Activated effector memory CD4-positive, alpha-beta T cell treated with anti-CD3 and anti-CD28 coated beads, Interleukin-2, amount 50 U/mL, for 16 hours (primary cell): ENCODE data around the gene SYVN1.

Experiments
- DNase-seq: peaks from one replicate; pipeline ENCODE4 v3.0.0-alpha.2; 2020

Gene SYVN1

GRCh38 chr11:65085446-65085845, 48.9 kb downstream of the SYVN1 start:
- DNase-seq: no peak

GRCh38 chr11:65084598-65085375, 49.5 kb downstream of the SYVN1 start:
- DNase-seq: no peak

- DNase-seq: peak; percentile 99
Observed at GRCh38 chr11:65083834-65084597, 50.3 kb downstream of the SYVN1 start, which contains the start of the genes CDCA5 and ZFPL1. Gene CDCA5, minus strand, starts transcription at chr11:65084040. Its CDS starts 62 bp downstream, at chr11:65083978. Gene ZFPL1, plus strand, starts transcription at chr11:65084222. Its CDS starts 477 bp downstream, at chr11:65084699.

- no peak for DNase-seq
Observed at GRCh38 chr11:65083134-65083833, 51.0 kb downstream of the SYVN1 start.

DNA sequence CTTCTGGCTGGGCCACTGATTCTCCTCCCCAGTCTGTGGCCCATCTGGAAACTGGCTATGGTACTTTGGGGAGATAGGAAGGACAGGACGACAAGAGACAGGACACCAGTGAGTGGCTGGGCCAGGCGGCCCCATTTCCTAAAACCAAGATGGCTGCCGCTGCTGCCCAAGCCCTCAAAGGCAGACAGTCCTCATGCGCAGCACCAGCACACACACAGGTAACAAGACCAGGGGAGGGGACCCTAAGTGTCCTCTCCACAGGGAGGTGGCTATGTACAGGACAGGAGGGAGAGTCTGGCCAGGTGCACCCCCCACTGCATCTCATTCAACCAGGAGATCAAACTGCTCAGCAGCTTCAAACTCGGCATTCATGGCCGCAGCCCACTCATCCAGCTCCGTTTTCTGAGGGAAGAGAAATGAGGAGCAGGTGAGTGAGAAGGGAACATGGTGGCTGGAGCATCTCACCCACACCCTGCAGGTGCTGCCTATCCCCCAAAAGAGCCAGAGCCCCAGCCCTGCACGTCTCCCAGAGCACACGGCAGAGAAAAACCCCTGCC, 55.5 kb downstream of the SYVN1 start:
- DNase-seq: no peak

GRCh38 chr11:65078151-65078550, 56.2 kb downstream of the SYVN1 start:
- peak; percentile 89 for DNase-seq

DNA sequence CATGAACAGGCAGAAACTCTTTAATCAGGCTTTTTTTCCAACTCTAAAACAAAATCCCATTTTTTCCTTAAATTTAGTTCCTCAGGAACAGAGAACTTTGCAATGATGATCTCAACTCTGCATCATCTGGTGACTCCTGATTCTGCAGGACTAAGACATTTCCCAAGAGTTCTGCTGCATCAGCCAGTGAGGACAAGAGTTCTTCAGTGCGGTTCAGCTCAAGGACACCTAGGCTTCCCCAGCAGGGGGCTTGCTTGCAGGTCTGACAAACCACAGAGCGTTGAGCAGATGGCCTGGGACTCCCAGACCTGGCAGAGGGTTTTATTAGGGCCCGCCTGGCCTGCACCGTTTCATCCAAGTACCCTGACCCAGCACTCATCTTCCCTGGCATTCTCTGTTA, 56.9 kb downstream of the SYVN1 start:
- DNase-seq: no peak
